Tibial nerve (tissue), 4 donors: ENCODE results near the gene ZBTB49.

Source experiments
- EP300 ChIP-seq, 2 donors: sonication (generic); formaldehyde crosslinking; IDR thresholded peaks; one replicate each; pipeline ENCODE4 v1.6.1; 2017; ENCODE audit warnings: antibody characterized with exemption in 2 of 2, mild to moderate bottlenecking in 1 of 2
- TF ChIP-seq, protein P1 (sequence below), 5 experiments: fragments of 200-600 bp in 3 of 5; fragments of 450-650 bp in 2 of 5; sonication (generic) in 3 of 5; IDR thresholded peaks; one replicate each; pipeline ENCODE4 v1.5.1; 2016 to 2019; ENCODE audit warnings: antibody characterized with exemption in 5 of 5, mild to moderate bottlenecking in 3 of 5, moderate library complexity in 2 of 5

GRCh38 chr4:4326166-4326565 is 36.1 kb downstream of the ZBTB49 start:
- no peak for TF ChIP-seq EP300 (IDR thresholded peaks at IDR 0.05)
- TF ChIP-seq, protein P1, sequence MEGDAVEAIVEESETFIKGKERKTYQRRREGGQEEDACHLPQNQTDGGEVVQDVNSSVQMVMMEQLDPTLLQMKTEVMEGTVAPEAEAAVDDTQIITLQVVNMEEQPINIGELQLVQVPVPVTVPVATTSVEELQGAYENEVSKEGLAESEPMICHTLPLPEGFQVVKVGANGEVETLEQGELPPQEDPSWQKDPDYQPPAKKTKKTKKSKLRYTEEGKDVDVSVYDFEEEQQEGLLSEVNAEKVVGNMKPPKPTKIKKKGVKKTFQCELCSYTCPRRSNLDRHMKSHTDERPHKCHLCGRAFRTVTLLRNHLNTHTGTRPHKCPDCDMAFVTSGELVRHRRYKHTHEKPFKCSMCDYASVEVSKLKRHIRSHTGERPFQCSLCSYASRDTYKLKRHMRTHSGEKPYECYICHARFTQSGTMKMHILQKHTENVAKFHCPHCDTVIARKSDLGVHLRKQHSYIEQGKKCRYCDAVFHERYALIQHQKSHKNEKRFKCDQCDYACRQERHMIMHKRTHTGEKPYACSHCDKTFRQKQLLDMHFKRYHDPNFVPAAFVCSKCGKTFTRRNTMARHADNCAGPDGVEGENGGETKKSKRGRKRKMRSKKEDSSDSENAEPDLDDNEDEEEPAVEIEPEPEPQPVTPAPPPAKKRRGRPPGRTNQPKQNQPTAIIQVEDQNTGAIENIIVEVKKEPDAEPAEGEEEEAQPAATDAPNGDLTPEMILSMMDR (IDR thresholded peaks at IDR 0.05) = no peak
